ENCODE data around the gene SBSN. TPM values are rescaled to one million over a fixed set of nuclear protein-coding genes. Genes with fewer than 3 reads are reported as not detected.

The SBSN gene
- total RNA-seq, 1 donor = 4.7 TPM

GRCh38 chr19:35513628-35514281, 14.4 kb downstream of the SBSN start, which contains the start of gene DMKN:
Gene DMKN (minus strand): TSS chr19:35513649. CDS start chr19:35513475, 174 bp downstream.
- Histone ChIP-seq H3K27ac (ENCODE audit: low read depth, low read length) (peak within 1 kb of the TSS; percentile 45), H3K9me3 (ENCODE audit: low read depth, low read length) (no peaks in the 10 kb centered on the region), H3K4me2 (ENCODE audit: insufficient read depth, low read length) (peak within 1 kb of the TSS; percentile 72), H3K4me3 (ENCODE audit: insufficient read depth, low read length) (peak within 1 kb of the TSS; percentile 56), H3K4me1 (ENCODE audit: insufficient read depth, low read length) (peaks cover 26% of the 10 kb centered on the region), H4K20me1 (ENCODE audit: insufficient read depth, low read length) (no peaks in the 10 kb centered on the region), H2AFZ (ENCODE audit: low read length) (peak within 1 kb of the TSS; percentile 69), H3K27me3 (ENCODE audit: insufficient read depth, low read length) (peaks cover 22% of the 10 kb centered on the region), H3K79me2 (ENCODE audit: insufficient read depth, low read length) (no peaks in the 10 kb centered on the region), H3K36me3 (ENCODE audit: insufficient read depth, low read length) (no peaks in the 10 kb centered on the region)
- peak; percentile 97 for DNase-seq (ENCODE audit: insufficient read length, low spot score, missing footprints)
- TF ChIP-seq CTCF (IDR thresholded peaks at IDR 0.05; ENCODE audit: extremely low read depth, low read depth, low read length) = peak; percentile 5

- no peak for TF ChIP-seq CTCF (IDR thresholded peaks at IDR 0.05; ENCODE audit: extremely low read depth, low read depth, low read length)
- Histone ChIP-seq H3K27me3 (ENCODE audit: insufficient read depth, low read length) (peaks cover 28% of the 10 kb centered on the region), H3K4me2 (ENCODE audit: insufficient read depth, low read length) (peak overlapping the region; percentile 72), H3K9me3 (ENCODE audit: low read depth, low read length) (no peaks in the 10 kb centered on the region), H3K79me2 (ENCODE audit: insufficient read depth, low read length) (no peaks in the 10 kb centered on the region), H4K20me1 (ENCODE audit: insufficient read depth, low read length) (no peaks in the 10 kb centered on the region), H3K4me1 (ENCODE audit: insufficient read depth, low read length) (peaks cover 21% of the 10 kb centered on the region), H3K36me3 (ENCODE audit: insufficient read depth, low read length) (no peaks in the 10 kb centered on the region), H3K27ac (ENCODE audit: low read depth, low read length) (no peak overlapping the region), H2AFZ (ENCODE audit: low read length) (no peak overlapping the region), H3K4me3 (ENCODE audit: insufficient read depth, low read length) (no peak overlapping the region)
- peak; percentile 54 for DNase-seq (ENCODE audit: insufficient read length, low spot score, missing footprints)
Observed at GRCh38 chr19:35512831-35513627, 15.1 kb downstream of the SBSN start.

- Histone ChIP-seq H3K9me3 (ENCODE audit: low read depth, low read length) (no peaks in the 10 kb centered on the region), H3K79me2 (ENCODE audit: insufficient read depth, low read length) (no peaks in the 10 kb centered on the region), H3K27me3 (ENCODE audit: insufficient read depth, low read length) (peaks cover 41% of the 10 kb centered on the region), H3K4me2 (ENCODE audit: insufficient read depth, low read length) (no peak overlapping the region), H3K4me3 (ENCODE audit: insufficient read depth, low read length) (no peak overlapping the region), H3K36me3 (ENCODE audit: insufficient read depth, low read length) (no peaks in the 10 kb centered on the region), H2AFZ (ENCODE audit: low read length) (no peak overlapping the region), H3K27ac (ENCODE audit: low read depth, low read length) (no peak overlapping the region), H4K20me1 (ENCODE audit: insufficient read depth, low read length) (no peaks in the 10 kb centered on the region), H3K4me1 (ENCODE audit: insufficient read depth, low read length) (peaks cover 19% of the 10 kb centered on the region)
- DNase-seq (ENCODE audit: insufficient read length, low spot score, missing footprints) = no peak
- no peak for TF ChIP-seq CTCF (IDR thresholded peaks at IDR 0.05; ENCODE audit: extremely low read depth, low read depth, low read length)
Observed at GRCh38 chr19:35511337-35511736, 16.8 kb downstream of the SBSN start.

- no peak for TF ChIP-seq CTCF (IDR thresholded peaks at IDR 0.05; ENCODE audit: extremely low read depth, low read depth, low read length)
- peaks cover 19% of the 10 kb centered on the region for H3K4me1 ChIP-seq (ENCODE audit: insufficient read depth, low read length)
- peak overlapping the region; percentile 82 for H3K4me2 ChIP-seq (ENCODE audit: insufficient read depth, low read length)
- no peaks in the 10 kb centered on the region for H3K9me3 ChIP-seq (ENCODE audit: low read depth, low read length)
- peak overlapping the region; percentile 64 for H3K4me3 ChIP-seq (ENCODE audit: insufficient read depth, low read length)
- H3K79me2 ChIP-seq (ENCODE audit: insufficient read depth, low read length) = no peaks in the 10 kb centered on the region
- no peaks in the 10 kb centered on the region for H3K36me3 ChIP-seq (ENCODE audit: insufficient read depth, low read length)
- H4K20me1 ChIP-seq (ENCODE audit: insufficient read depth, low read length) = no peaks in the 10 kb centered on the region
- peaks cover 41% of the 10 kb centered on the region for H3K27me3 ChIP-seq (ENCODE audit: insufficient read depth, low read length)
- H2AFZ ChIP-seq (ENCODE audit: low read length) = no peak overlapping the region
- DNase-seq (ENCODE audit: insufficient read length, low spot score, missing footprints) = no peak
- H3K27ac ChIP-seq (ENCODE audit: low read depth, low read length) = no peak overlapping the region
Observed at GRCh38 chr19:35510626-35510964, 17.5 kb downstream of the SBSN start.

Data from osteoblast (primary cell).